HG03066 (cell line): ENCODE data around the gene RHAG.

Source experiments
- ATAC-seq: cut with Tn5 transposase; IDR thresholded peaks from one replicate; pipeline ENCODE4 v1.9.1; 2021; ENCODE audit warnings: low read depth; ENCODE audit not compliant: unreplicated experiment

The RHAG gene

DNA sequence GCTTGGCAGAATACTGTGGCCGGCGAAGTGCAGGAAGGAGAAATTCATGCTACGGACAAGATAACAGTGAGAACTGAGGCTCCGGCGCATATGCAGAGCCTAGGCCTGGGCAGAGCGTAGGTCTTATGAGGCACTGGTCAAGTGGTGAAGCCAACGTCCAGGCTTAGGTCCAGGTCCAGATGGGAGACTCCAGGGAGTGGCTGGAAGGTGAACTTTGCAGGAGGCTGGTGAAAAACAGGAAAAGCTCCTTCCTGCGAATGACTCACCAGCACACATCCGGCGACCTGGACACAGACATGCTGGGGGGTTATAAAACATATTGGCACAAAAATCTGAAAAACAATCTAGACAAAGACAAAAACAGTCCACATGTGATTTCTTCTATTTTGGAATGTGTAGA, 70.8 kb downstream of the RHAG start:
- ATAC-seq: no peak

DNA sequence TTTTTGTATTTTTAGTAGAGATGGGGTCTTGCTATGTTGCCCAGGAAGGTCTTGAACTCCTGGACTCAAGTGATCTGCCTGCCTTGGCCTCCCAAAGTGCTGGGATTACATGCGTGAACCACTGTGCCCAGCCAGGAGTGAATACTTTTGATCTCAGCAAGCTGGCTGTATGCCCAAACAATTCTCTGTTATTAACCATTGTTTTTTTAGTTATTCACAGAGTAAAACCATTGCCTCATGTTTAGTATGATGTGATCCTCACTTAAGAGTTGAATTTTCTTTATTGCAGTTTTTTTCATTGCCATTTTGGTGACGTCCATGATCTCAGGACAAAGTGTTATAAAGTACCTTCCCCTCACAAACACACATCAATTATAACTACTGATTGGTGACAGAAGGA, 71.4 kb downstream of the RHAG start:
- ATAC-seq: no peak

DNA sequence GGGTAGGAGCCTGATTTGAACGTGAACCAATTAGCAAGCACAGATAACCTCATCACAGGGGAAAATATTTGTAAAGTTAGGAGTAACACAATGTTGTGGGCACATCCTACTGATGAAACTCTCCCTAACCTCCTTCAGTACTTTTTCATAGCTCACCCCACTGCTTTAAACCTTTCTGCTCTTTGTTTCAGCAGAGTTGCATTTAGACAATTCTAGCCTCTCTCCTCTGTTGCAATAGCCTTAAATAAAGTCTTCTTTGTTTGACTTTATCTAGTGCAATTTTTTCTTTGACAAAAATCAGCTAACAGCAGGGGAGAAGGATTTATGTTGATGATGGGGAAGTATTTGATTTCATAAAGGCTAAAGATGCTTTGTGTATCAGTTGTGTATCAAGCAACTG, 72.1 kb downstream of the RHAG start:
- no peak for ATAC-seq

DNA sequence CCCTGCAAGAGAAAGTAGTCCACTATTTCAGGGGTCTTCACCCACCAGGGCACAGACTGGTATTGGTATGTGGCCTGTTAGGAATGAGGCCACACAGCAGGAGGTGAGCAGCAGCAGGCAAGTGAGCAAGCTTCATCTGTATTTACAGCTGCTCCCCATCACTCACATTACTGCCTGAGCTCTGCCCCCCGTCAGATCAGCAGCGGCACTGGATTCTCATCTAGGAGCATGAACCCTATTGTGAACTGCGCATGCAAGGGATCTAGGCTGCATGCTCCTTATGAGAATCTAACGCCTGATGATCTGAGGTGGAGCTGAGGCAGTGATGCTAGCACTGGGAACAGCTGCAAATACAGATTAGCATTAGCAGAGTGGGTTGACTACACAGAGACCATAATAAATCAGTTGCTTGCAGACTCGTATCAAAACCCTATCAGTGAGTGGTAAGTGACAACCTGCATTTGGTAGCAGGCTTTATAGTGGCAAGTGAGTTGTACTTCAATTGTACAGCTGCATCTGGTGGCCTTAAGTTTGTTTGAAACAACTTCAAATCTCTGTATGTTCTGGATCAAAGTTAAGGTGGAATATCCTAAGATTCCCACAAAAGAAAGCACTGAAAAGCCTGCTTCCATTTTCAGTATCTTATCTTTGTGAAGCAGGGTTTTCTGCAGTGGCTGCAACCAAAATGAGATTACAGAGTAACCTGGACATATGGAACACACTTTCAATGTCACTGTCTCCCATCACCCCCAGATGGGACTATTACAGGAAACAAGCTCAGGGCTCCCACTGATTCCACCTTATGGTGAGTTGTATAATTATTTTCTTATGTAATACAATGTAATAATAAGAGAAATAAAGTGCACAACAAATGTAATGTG, 73.4 kb downstream of the RHAG start:
- no peak for ATAC-seq

DNA sequence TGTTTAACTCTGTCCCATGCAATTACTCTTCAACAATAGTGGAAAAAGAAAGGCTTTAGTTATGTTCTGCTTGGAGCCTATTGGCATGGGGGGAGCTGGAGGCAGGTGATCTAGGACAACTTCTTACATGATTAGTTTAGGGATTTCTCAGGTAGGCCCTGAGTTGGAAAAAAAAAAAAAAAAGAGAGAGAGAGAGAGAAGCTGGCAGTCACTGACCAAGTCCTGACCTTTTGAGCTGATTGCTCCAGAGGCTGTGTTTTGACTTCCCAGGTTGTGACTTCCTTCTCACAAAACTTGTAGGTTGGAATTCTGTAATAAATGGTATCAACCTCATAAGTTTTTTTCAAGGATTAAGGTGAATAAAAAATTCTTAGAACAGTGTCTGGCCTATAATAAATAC, 78.4 kb downstream of the RHAG start:
- ATAC-seq: no peak

DNA sequence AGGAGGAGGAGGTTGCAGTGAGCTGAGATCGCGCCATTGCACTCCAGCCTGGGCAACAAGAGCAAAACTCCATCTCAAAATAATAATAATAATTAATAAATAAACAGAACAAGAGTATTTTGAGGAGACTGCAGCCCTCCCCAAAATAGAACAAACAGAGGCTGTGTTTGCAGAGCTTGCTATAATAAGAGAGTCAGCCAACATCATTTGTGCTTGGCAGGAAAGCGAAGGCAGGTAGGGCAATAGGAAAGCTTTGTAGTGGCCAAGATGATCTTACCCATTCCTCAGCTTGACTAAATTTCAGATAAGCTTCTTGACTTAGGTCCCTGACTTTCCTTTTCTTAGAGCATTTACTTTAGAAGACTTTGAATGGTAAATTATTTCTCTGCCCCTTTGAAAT, 79.5 kb downstream of the RHAG start:
- no peak for ATAC-seq

DNA sequence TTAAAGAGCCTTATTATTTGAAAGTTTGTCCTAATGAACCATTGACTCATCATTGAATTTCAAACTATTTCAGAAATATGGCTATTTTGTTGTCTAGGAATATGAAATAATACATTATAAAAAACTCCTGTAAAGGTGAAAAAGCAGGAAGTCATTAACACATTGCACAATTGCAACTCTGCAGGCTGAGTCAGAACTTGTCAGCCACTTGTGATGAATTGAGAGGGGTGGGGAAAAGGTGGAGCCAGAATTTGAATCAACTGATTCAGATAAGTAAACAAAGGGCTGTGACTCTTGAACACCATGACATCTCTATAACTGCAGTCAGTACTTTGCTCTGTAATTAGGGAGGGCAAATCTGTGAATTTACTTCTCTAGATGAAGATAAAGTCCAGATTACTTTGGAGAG, 80.2 kb downstream of the RHAG start:
- ATAC-seq: no peak

DNA sequence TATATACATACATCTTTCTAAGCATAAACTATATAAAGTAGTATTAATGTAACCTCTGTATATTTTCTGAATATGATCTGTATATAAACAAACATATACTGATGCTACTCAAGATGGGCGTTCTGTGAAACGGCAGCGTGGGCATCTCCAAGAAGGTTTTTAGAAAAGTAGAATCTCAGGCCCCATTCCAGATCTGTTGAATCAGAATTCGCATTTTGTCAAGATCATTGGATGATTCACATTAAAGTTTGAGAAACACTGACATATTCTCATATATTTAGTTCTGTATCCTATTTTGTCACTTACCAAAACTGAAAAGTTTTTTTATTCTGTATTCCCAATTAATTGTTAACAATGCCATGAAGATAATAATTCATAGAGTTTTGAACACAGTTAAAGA, 80.7 kb downstream of the RHAG start:
- ATAC-seq: no peak
